DMS153 (cell line): ENCODE data around the gene DONSON.
"Not testable (repeated sequence)": the region's sequence is repeated elsewhere in the genome, so short reads cannot be mapped to it uniquely, and the experiment has no call there.

Experiments
- DNase-seq: peaks from one replicate; lab custom pipeline; 2025; lab: John Stamatoyannopoulos, UW

Gene DONSON

GRCh38 chr21:33588485-33589335, at the start of gene DONSON:
DONSON (minus strand) TSS chr21:33588684; CDS start chr21:33588641, 43 bp downstream.
- peak; percentile 52 for DNase-seq

- DNase-seq = no peak
These were observed 45.8 kb upstream of the DONSON start for GRCh38 chr21:33634254-33634653.

GRCh38 chr21:33626151-33626550, 37.7 kb upstream of the DONSON start:
- not testable (repeated sequence) for DNase-seq

GRCh38 chr21:33622253-33622652, 33.8 kb upstream of the DONSON start:
- DNase-seq = no peak

- no peak for DNase-seq
These were observed 31.2 kb upstream of the DONSON start for GRCh38 chr21:33619726-33620125.

GRCh38 chr21:33618407-33618806, 29.9 kb upstream of the DONSON start:
- DNase-seq = no peak

- DNase-seq = not testable (repeated sequence)
These were observed 29.1 kb upstream of the DONSON start for GRCh38 chr21:33617565-33617964.

- DNase-seq = no peak
These were observed 22.7 kb upstream of the DONSON start for GRCh38 chr21:33611006-33611744.

- no peak for DNase-seq
These were observed 20.1 kb upstream of the DONSON start for GRCh38 chr21:33608559-33608958.

GRCh38 chr21:33598051-33598450, 9.6 kb upstream of the DONSON start:
- no peak for DNase-seq

- no peak for DNase-seq
These were observed 546 bp downstream of the DONSON start for GRCh38 chr21:33587792-33588484.

GRCh38 chr21:33586927-33587326, 1.6 kb downstream of the DONSON start:
- no peak for DNase-seq

GRCh38 chr21:33584455-33584854, 4.0 kb downstream of the DONSON start:
- DNase-seq = no peak

GRCh38 chr21:33578959-33579542, 9.4 kb downstream of the DONSON start:
- DNase-seq = no peak

- DNase-seq = no peak
These were observed 10.3 kb downstream of the DONSON start for GRCh38 chr21:33578214-33578613.

- DNase-seq = not testable (repeated sequence)
These were observed 11.7 kb downstream of the DONSON start for GRCh38 chr21:33576741-33577141.

GRCh38 chr21:33572350-33572749, 16.1 kb downstream of the DONSON start:
- DNase-seq = no peak

GRCh38 chr21:33569991-33570390, 18.5 kb downstream of the DONSON start:
- DNase-seq = no peak

GRCh38 chr21:33568448-33568847, 20.0 kb downstream of the DONSON start:
- no peak for DNase-seq

- DNase-seq = no peak
These were observed 20.6 kb downstream of the DONSON start for GRCh38 chr21:33567914-33568313.

GRCh38 chr21:33566514-33566913, 22.0 kb downstream of the DONSON start:
- no peak for DNase-seq

GRCh38 chr21:33562389-33562788, 26.1 kb downstream of the DONSON start:
- no peak for DNase-seq
